ENCODE results near the gene SPPL2B. TPM values are rescaled to one million over a fixed set of nuclear protein-coding genes. Genes with fewer than 3 reads are reported as not detected.
"Not testable (repeated sequence)": the region's sequence is repeated elsewhere in the genome, so short reads cannot be mapped to it uniquely, and the experiment has no call there.

The SPPL2B gene, protein sequence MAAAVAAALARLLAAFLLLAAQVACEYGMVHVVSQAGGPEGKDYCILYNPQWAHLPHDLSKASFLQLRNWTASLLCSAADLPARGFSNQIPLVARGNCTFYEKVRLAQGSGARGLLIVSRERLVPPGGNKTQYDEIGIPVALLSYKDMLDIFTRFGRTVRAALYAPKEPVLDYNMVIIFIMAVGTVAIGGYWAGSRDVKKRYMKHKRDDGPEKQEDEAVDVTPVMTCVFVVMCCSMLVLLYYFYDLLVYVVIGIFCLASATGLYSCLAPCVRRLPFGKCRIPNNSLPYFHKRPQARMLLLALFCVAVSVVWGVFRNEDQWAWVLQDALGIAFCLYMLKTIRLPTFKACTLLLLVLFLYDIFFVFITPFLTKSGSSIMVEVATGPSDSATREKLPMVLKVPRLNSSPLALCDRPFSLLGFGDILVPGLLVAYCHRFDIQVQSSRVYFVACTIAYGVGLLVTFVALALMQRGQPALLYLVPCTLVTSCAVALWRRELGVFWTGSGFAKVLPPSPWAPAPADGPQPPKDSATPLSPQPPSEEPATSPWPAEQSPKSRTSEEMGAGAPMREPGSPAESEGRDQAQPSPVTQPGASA
- 132 TPM for polyA plus RNA-seq (2012; ENCODE audit: insufficient read depth, insufficient read length, low read depth)

- TF ChIP-seq, protein P1, sequence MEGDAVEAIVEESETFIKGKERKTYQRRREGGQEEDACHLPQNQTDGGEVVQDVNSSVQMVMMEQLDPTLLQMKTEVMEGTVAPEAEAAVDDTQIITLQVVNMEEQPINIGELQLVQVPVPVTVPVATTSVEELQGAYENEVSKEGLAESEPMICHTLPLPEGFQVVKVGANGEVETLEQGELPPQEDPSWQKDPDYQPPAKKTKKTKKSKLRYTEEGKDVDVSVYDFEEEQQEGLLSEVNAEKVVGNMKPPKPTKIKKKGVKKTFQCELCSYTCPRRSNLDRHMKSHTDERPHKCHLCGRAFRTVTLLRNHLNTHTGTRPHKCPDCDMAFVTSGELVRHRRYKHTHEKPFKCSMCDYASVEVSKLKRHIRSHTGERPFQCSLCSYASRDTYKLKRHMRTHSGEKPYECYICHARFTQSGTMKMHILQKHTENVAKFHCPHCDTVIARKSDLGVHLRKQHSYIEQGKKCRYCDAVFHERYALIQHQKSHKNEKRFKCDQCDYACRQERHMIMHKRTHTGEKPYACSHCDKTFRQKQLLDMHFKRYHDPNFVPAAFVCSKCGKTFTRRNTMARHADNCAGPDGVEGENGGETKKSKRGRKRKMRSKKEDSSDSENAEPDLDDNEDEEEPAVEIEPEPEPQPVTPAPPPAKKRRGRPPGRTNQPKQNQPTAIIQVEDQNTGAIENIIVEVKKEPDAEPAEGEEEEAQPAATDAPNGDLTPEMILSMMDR (IDR thresholded peaks at IDR 0.05; ENCODE audit: low read depth, low read length), result no peak
These were observed at the start of gene SPPL2B, which contains the start of gene LSM7 for GRCh38 chr19:2328401-2329148. SPPL2B (plus strand) TSS chr19:2328684; CDS start chr19:2328710, 26 bp downstream. LSM7 (minus strand) TSS chr19:2328586; CDS start chr19:2328566, 20 bp downstream.

DNA sequence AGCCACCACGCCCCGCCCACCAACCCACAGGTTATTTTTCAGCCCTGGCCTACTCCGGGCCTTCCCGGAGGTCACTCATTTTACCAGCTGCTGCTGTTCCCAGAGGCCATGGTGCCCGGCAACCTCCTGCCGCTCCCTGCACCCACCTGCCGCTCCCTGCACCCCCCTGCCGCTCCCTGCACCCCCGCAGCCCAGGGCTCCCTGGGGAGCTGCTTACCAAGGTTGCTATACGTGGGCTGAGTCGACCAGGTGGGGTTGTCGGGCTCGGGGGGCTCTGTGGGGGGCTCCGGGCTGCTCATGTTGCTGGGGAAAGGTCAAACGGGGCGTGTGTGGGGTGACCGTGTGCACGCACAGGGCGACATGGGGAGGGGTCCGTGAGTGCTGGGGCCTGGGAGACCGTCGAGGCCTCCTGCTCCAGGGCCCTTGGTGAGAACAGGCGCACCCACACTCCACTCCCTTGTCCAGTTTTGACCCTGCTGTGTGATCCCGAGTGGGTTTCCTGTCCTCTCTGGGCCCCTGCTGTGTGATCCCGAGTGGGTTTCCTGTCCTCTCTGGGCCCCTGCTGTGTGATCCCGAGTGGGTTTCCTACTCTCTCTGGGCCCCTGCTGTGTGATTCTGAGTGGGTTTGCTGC, 47.7 kb upstream of the SPPL2B start:
- Histone ChIP-seq H3K9me3 (no peaks in the 10 kb centered on the region), H3K4me3 (ENCODE audit: low read depth, low read length) (no peak overlapping the region), H3K4me1 (no peaks in the 10 kb centered on the region), H3K36me3 (no peaks in the 10 kb centered on the region), H3K27me3 (peaks cover 3% of the 10 kb centered on the region; the same call in 1 of the 2 replicates)
- DNase-seq, result no peak
- TF ChIP-seq, protein P1 (IDR thresholded peaks at IDR 0.05; ENCODE audit: low read depth, low read length), result no peak

More at GRCh38 chr19:2328401-2329148, at the start of gene SPPL2B, which contains the start of gene LSM7:
- H3K9me3 ChIP-seq, result no peaks in the 10 kb centered on the region
- H3K4me1 ChIP-seq, result peaks cover 31% of the 10 kb centered on the region
- H3K27me3 ChIP-seq, result no peaks in the 10 kb centered on the region
- H3K36me3 ChIP-seq, result peaks cover 34% of the 10 kb centered on the region
- peak; percentile 93 for DNase-seq
- H3K4me3 ChIP-seq (ENCODE audit: low read depth, low read length), result peak within 1 kb of the TSS; percentile 96

GRCh38 chr19:2281265-2282061, 47.0 kb upstream of the SPPL2B start:
- DNase-seq; H3K27me3 ChIP-seq; H3K9me3 ChIP-seq; H3K36me3 ChIP-seq; H3K4me1 ChIP-seq; H3K4me3 ChIP-seq (ENCODE audit: low read depth, low read length): not testable (repeated sequence)

DNA sequence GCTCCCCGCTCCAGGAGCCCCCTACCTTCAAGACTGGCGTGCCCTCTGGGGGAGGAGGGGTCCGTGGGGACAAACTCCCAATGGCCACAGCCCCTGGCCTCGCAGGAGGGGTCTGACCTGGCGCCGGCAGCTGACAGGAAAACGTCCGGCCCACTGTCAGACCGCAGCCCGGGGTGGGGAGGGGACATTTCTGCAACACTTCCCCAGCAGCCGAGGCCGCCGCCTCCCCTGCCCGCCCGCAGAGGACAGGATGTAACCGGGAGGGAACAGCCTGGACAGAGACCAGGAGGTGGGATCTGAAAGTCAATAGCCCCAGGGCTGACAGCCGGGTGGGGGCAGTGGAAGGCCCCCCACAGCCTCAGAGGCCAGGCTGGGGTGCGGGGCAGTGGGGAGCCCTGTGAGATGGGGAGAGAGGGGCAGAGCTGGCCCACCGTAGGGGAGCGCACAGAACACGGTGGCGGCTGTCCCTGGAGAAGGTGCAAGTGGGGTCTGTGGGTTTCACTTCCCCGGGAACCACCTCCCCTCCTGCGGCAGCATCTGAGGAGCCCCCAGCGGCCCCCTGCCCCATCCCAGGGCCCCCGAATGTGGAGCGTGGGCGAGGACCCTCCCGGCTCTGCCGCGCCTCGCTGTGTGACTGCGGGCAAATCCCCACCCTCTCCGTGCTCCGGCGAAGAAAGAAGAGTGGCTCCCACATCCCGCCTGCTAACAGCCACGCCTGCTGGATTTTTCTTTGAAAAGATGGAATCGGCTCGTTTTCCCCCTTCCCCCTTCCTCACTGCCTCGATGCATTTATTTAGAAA, 46.2 kb upstream of the SPPL2B start, which contains the start of gene PEAK3:
TSS of gene PEAK3 (minus strand) at position 114 of the 800 bp plus-strand sequence. CDS start 1,244 bp downstream, outside the sequence.
- TF ChIP-seq, protein P1 (IDR thresholded peaks at IDR 0.05; ENCODE audit: low read depth, low read length), result no peak
- H3K4me3 ChIP-seq (ENCODE audit: low read depth, low read length), result no peak within 1 kb of the TSS

DNA sequence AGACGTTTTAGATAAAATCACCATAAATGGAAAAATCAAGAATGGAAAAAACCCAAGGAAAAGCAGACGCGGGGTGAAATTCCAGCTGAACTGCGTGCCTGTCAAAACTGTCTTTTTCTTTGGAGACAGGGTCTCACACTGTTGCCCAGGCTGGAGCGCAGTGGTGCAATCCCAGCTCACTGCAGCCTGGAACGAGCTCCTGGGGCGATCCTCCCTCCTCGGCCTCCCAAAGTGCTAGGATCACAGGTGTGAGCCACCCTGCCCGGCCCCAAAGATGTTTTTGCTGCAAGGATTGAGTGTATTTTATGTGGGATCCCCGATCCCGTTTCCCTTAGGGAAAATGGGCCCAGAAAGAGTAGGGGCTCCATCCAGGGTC, 45.6 kb upstream of the SPPL2B start:
- no peaks in the 10 kb centered on the region for H3K36me3 ChIP-seq
- TF ChIP-seq, protein P1 (IDR thresholded peaks at IDR 0.05; ENCODE audit: low read depth, low read length), result no peak
- no peak for DNase-seq
- H3K27me3 ChIP-seq, result peaks cover 8% of the 10 kb centered on the region
- H3K9me3 ChIP-seq, result no peaks in the 10 kb centered on the region
- H3K4me1 ChIP-seq, result no peaks in the 10 kb centered on the region
- no peak overlapping the region for H3K4me3 ChIP-seq (ENCODE audit: low read depth, low read length)

More for the DNA sequence above, 46.2 kb upstream of the SPPL2B start, which contains the start of gene PEAK3:
- Histone ChIP-seq H3K4me1 (no peaks in the 10 kb centered on the region), H3K36me3 (no peaks in the 10 kb centered on the region), H3K9me3 (no peaks in the 10 kb centered on the region), H3K27me3 (peaks cover 3% of the 10 kb centered on the region; the same call in 1 of the 2 replicates)
- no peak for DNase-seq
